Measurements from ENCODE around the gene HDAC4.

Gene HDAC4

GRCh38 chr2:239436669-239437335 lies 36.0 kb upstream of the HDAC4 start:
- no peak for DNase-seq (ENCODE audit: low spot score)

DNA sequence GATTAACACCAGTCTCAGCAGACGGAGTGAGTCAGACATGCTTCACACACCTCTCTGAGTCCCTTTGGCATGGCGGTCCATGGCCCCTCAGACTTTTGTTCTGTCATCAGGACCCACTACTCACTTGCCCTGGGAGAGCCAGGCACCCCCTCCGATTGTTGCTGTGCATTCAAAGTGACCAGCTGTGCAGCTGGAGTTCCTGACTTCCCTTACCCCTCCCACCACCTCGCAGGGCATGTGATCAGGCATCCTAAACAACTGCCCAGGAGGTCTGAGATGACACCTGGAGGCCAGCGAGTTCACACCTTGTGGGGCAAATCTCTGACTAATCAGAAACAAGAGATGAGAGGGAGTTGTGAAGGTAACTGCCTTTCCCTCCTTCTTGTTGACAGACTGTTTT lies 35.3 kb upstream of the HDAC4 start:
- TF ChIP-seq, protein P1, sequence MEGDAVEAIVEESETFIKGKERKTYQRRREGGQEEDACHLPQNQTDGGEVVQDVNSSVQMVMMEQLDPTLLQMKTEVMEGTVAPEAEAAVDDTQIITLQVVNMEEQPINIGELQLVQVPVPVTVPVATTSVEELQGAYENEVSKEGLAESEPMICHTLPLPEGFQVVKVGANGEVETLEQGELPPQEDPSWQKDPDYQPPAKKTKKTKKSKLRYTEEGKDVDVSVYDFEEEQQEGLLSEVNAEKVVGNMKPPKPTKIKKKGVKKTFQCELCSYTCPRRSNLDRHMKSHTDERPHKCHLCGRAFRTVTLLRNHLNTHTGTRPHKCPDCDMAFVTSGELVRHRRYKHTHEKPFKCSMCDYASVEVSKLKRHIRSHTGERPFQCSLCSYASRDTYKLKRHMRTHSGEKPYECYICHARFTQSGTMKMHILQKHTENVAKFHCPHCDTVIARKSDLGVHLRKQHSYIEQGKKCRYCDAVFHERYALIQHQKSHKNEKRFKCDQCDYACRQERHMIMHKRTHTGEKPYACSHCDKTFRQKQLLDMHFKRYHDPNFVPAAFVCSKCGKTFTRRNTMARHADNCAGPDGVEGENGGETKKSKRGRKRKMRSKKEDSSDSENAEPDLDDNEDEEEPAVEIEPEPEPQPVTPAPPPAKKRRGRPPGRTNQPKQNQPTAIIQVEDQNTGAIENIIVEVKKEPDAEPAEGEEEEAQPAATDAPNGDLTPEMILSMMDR (IDR thresholded peaks at IDR 0.05; ENCODE audit: extremely low read depth, insufficient read depth, missing control alignments): no peak
- in situ Hi-C loops (cut with MboI; ENCODE audit: low pct_unique_long_range_greater_than_20kb, low sequenced_read_pairs, unreplicated experiment): no loop called here
- no peak for DNase-seq (ENCODE audit: low spot score)

More at GRCh38 chr2:239436669-239437335, 36.0 kb upstream of the HDAC4 start:
- in situ Hi-C loops (cut with MboI; ENCODE audit: low pct_unique_long_range_greater_than_20kb, low sequenced_read_pairs, unreplicated experiment): no loop called here
- TF ChIP-seq, protein P1 (IDR thresholded peaks at IDR 0.05; ENCODE audit: extremely low read depth, insufficient read depth, missing control alignments): no peak

GRCh38 chr2:239433777-239434403 lies 33.1 kb upstream of the HDAC4 start:
- TF ChIP-seq, protein P1 (IDR thresholded peaks at IDR 0.05; ENCODE audit: extremely low read depth, insufficient read depth, missing control alignments): no peak
- in situ Hi-C loops (cut with MboI; ENCODE audit: low pct_unique_long_range_greater_than_20kb, low sequenced_read_pairs, unreplicated experiment): no loop called here
- DNase-seq (ENCODE audit: low spot score): no peak

GRCh38 chr2:239432174-239432573 lies 31.4 kb upstream of the HDAC4 start:
- in situ Hi-C loops (cut with MboI; ENCODE audit: low pct_unique_long_range_greater_than_20kb, low sequenced_read_pairs, unreplicated experiment): no loop called here
- DNase-seq (ENCODE audit: low spot score): no peak
- TF ChIP-seq, protein P1 (IDR thresholded peaks at IDR 0.05; ENCODE audit: extremely low read depth, insufficient read depth, missing control alignments): no peak

DNA sequence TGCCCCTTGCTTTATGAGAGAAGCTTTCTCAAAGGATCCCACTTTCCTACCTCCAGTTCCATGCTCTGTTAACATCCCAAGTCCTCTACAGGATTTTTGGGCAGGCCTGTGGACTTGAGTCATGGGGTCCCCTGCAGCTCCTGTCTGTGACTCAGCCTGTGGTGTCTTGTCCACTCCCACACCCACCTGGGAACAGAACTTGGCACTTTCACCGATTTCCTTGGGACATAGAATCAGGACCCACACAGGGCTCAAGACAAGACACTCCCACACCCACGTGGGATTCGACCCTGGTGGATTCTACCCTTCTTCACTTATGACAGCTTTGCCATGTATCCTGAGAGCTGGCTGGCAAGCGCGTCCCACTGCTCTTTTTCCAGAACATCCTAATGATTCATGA lies 30.7 kb upstream of the HDAC4 start:
- no peak for DNase-seq (ENCODE audit: low spot score)
- in situ Hi-C loops (cut with MboI; ENCODE audit: low pct_unique_long_range_greater_than_20kb, low sequenced_read_pairs, unreplicated experiment): no loop called here
- TF ChIP-seq, protein P1 (IDR thresholded peaks at IDR 0.05; ENCODE audit: extremely low read depth, insufficient read depth, missing control alignments): no peak

DNA sequence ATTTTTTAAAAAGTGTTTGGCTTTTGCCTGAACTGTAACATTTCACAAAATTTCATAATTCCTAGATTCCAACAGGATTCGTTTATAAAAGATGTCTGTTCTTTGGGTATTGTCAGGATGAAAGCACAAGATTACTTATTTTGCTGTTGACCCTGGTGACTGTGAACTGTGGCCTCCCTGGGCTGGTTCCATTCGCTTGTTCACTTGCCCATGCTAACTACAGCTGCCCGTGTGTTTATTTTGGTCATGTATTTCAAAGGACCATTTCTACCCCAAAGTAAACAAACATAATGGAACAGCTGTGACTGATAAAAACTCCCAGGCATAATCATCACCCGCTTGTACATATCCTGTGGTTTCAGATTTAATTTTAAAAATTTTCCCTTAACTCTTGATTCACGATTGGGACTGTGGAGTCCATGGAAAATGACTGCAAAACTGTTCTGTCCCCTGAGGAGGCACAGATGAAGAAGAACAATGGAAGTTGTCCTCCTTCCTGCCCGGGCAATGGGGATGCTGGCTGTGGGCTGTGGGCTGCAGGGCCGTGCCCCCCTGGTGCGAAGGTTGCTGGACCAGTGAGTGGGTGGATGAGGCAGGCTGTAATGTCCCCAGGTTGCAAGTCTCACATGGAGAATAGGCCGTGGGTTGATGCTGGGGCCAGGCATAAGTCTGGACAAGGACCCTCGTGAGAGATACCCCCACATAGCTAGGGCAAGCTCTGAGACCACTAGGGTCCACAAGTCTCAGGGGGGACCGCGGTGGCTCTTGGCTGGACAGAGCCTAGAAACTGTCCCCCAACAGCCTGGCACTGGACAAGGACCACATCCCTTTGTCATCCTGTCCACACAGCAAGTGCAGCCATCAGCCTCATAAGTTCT lies 28.9 kb upstream of the HDAC4 start:
- in situ Hi-C loops (cut with MboI; ENCODE audit: low pct_unique_long_range_greater_than_20kb, low sequenced_read_pairs, unreplicated experiment): no loop called here
- TF ChIP-seq, protein P1 (IDR thresholded peaks at IDR 0.05; ENCODE audit: extremely low read depth, insufficient read depth, missing control alignments): no peak
- no peak for DNase-seq (ENCODE audit: low spot score)

All from GM13977 (cell line).